Measurements from ENCODE around the gene HSPB3. TPM values are rescaled to one million over a fixed set of nuclear protein-coding genes. Genes with fewer than 3 reads are reported as not detected.

The HSPB3 gene
- polyA plus RNA-seq, 6 donors from 2014 or later = not detected

Other genes with a start within 250 kb of the HSPB3 start
- 10 to 100 TPM; 16.1 to 27.1 (median 21.2) TPM for gene ARL15, start 145.1 kb upstream of the HSPB3 start, polyA plus RNA-seq (ENCODE audit: low read depth in 6 of 6)
- gene SNX18, start 62.1 kb downstream of the HSPB3 start, polyA plus RNA-seq (ENCODE audit: low read depth in 6 of 6) = 10 to 100 TPM in 1 of 6 donors, 1 to 10 TPM in 4, under 1 TPM in 1; 0.74 to 10.2 (median 7.6) TPM

Data from naive B cell (primary cell).